HG03066 (cell line): Measurements from ENCODE around the gene GRWD1.
"Not testable (repeated sequence)": the region's sequence is repeated elsewhere in the genome, so short reads cannot be mapped to it uniquely, and the experiment has no call there.

Source experiments
- ATAC-seq: cut with Tn5 transposase; IDR thresholded peaks from one replicate; pipeline ENCODE4 v1.9.1; 2021; ENCODE audit warnings: low read depth; ENCODE audit not compliant: unreplicated experiment

GRWD1 gene

GRCh38 chr19:48477067-48477685 is 31.4 kb downstream of the GRWD1 start:
- no peak for ATAC-seq

DNA sequence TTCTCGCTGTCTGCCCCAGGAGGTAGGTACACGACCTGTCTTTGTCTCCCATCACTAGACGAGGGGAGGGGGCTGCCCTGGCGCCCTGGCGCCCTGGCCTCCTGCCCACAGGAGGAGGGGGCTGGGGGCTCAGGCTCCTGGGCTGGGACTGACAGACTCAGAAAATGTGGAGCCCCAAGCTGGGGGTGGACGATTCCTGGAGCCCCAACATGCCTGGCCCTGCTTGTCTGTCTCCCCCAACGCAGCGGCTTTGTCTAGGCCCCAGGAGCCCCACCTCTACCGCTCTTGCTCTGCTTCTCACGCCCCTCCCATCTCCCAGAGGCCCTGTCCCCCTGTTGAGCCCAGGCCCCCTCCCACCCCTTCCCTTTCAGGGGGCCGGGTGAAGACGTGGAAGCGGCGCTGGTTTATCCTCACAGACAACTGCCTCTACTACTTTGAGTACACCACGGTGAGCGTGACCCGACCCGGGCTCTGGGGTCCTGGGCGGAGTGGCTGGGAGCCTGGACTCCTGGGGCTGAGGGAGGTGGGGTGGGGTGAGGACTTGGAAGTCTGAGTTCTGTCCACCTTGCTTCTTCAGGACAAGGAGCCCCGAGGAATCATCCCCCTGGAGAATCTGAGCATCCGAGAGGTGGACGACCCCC is 32.0 kb downstream of the GRWD1 start:
- ATAC-seq: no peak

- ATAC-seq: no peak
Measured at GRCh38 chr19:48478339-48479256, 32.8 kb downstream of the GRWD1 start.

DNA sequence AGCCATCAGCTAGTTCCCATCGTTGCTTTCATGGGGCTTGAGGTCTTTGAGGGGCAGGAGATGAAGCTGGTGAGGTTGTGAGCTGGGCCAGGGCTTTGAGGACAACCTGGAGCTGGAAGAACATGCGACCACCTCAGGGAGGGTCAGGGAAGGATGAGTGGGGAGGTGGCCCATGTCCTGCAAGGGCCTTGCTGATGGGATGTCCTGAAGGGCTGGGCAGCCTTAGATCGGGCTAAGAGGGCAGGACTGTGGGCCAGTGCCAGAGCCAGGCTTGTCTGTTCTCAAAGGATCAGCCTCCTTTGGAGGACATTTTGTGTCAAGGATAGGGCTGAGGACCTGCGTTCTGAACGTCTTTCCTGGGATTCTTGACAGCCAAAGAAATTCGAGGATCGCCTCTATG is 33.9 kb downstream of the GRWD1 start:
- ATAC-seq: no peak

DNA sequence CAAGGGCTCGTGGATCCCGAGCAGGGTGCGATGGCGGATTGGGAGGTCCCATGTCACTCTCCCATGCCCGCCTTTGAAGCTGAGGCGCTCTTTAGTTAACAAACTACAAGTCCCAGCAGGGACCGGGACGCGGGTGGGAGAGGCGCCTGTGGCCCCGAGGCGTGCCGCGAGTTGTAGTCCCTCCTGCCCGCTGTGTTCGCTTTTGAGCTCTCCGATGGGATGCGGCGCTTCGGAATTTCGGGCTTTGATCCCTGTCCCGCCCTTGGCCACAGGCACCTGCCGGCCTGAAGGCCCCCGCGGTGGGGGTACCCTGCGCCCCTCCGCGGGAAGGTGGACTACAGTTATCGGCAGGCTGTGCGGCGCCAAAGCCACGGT is 34.4 kb downstream of the GRWD1 start:
- no peak for ATAC-seq

- ATAC-seq: no peak
Measured at GRCh38 chr19:48480558-48481500, 35.0 kb downstream of the GRWD1 start.

DNA sequence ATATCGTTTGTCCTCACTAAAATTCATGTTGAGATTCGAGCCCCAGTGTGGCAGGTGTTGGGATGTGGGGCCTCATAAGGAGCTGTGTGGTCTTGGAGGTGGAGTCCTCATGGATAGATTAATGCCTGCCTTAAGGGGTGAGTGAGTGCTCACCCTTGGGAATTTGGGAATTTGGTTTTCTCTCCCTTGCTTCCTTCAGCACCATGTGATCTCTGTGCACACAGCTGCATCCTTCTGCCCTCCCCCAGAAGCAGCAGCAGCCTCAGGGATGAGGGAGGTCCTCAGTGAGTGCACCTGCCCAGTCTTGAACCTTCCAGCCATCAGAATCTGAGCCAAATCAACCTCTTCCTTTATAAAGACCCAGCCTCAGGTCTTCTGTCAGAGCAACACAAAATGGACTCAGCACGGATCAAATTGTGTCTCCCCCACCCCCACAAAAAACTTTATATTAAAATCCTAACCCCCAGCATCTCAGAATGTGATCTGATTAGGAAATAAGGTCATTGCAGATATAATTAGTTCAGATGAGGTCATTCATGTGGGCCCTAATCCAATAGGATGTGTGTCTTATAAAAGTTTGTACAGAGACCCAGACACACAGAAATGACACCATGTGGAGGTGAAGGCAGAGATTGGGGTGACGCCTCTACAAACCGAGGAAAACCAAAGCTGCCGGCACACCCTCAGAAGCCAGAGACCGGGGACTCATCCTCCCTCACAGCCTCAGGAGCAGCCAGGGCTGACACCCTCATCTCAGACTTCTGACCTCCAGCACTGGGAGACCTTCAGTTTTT is 36.3 kb downstream of the GRWD1 start:
- no peak for ATAC-seq

DNA sequence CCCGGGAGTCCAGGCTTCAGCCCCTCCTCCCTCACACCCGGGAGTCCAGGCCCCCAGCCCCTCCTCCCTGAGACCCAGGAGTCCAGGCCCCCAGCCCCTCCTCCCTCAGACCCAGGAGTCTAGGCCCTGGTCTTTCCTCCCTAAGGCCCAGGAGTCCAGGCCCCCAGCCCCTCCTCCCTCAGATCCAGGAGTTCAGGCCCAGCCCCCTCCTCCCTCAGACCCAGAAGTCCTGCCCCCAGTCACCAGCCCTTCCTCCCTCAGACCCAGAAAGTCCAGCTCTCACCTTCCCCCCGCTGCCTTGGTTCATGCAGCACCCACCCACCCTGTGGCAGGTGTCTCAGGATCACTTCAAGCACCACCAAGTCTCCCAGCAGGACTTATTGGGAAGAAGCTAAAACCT is 37.5 kb downstream of the GRWD1 start:
- no peak for ATAC-seq

- no peak for ATAC-seq
Measured at GRCh38 chr19:48484247-48484893, 38.6 kb downstream of the GRWD1 start.

DNA sequence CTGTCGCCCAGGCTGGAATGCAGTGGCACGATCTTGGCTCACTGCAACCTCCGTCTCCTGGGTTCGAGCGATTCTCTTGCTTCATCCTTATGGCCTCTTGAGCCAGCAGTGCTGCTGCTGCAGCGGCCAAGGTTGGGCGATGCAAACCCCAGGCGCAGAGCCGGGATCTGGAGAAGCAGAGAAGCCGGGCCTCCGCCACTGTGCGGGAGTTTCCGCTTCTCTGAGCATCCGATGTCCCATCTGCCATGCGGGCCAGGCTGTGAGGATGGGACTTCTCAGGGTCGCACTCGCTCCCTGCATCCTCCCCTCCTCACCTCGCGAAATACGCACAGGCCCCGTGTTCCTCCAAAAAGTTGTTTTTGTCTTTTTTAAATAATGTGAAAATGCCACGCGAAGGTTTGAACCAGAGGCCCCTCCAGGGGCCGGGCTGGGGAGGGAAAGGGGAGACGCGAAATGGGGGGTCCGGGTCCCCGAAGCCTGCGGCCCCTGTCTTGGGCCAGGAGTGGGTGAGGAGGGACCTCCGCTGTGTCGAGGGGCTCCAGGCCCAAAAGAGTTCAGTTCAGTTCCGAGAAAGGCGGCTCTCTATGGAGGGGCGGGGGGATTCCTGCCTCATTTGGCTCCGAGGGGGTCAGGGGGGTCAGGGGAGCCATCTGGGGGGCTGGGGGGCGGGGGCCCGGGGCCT is 39.3 kb downstream of the GRWD1 start:
- ATAC-seq: no peak

- not testable (repeated sequence) for ATAC-seq
Measured at GRCh38 chr19:48486706-48487105, 40.9 kb downstream of the GRWD1 start.

DNA sequence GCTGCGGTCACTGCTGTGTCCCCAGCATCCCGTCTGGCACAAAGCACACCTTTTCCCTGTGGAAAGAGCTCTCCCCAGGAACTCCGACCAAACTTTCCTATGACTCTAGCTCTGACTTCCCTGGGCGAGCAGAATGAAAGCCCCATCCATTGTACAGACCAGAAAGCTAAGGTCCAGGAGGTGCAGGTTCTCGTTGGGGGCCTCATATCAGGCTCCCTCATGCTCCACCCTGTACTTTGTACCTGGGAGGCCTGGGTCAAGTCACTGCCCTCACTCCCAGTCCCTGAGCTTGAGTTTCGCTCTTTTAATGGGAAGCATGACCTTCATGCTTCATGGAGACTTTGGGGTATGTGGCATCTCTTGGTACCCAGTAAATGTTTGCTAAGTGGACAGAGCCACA is 41.8 kb downstream of the GRWD1 start:
- no peak for ATAC-seq

DNA sequence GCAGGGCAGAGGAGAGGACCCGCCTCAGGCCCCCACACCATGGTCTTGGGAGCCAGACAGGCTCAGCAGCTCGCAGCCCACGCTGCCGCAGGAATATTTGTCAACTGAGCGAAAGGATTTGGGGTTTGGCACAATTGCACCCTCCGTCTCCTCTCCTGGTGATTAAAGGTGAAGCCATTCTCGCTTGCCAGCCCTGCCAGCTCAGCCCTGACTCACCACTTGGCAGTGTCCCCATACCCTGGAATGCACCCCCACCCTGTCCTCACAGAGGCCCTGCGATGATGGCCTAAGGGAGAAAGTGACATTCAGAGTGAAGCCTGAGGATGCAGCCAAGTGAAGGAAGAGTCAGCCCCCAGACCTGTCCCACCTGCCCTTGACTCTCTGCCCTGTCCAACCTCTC is 42.2 kb downstream of the GRWD1 start:
- no peak for ATAC-seq

DNA sequence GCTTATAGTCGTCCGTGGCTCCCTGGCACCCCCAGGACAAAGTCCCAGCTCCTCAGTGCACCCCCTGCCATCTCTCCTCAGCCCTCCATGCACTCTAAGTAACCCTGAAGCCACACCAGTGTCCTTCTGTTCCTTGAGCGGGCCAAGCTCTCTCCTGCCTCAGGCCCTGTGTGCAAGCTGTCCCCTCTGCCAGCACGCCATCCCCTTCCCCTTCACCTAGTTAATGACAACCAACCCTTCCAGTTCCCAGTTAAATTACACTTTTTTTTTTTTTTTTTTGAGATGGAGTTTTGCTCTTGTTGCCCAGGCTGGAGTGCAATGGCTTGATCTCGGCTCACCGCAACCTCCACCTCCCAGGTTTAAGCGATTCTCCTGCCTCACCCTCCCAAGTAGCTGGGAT is 42.7 kb downstream of the GRWD1 start:
- ATAC-seq: not testable (repeated sequence)

DNA sequence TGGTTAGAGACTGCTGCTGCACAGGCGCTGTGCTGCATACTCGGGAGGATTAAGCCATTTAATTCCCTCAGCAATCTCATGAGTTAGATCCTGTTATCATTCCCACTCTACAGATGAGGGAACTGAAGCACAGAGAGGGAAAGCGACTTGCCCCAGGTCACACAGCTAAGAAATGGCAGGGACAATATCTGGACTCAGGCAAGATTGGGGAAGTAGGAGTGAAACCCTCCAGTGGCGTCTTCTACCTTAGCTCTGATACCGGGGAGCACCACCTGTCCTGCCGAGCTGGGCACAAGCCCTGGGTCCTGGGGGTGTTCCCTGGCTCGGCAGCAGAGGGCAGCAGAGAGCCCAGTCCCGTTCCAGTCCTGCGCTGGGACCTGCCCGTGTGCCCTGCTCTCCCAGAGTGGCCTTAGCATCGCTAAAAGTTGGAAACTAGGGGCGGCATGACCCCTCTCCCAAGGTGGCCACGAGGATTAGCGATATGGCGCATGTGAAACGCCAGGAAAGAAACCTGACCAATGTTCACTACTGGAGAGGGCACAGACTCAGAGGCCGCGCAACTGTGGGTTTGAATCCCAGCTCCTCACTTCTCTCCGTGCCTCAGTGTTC is 43.9 kb downstream of the GRWD1 start:
- ATAC-seq: no peak

DNA sequence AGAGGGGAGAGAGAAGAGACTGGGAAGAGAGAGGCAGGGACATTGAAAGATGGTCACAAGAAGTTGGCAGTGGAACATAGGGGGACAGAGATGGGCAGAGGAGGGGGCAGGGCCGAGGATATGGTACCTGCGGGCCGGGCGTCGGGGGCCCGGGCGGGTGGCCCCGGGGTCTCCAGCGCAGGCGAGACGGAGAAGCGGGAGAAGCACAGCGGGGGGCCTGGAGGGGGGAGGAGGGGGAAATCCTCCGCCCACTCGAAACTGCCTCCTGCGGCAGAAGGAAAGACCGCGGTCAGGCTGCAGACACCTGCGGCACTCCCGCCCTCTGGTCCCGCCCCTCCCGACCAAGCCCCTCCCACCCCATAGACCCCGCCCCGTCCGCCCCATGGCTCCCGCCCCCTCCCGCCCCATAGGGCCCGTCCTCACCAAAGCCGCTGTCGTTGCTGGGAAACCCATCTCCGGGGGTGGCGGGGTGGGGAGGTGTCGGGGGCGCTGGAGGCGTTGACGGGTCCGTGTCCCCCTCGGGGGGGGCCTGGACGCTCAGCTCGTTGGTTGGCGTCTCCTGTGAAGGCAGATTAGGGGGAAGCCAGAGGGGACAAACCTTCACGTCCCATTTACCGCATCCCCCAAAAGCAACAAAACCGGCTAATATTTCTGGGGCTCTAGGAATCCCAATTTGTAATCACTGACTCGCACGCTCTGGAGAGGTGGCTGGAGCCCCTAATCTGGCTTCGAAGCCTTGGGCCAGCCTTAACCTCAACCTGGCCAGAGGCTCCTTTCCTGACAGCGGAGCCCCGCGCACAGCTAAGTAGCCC is 45.4 kb downstream of the GRWD1 start:
- no peak for ATAC-seq

DNA sequence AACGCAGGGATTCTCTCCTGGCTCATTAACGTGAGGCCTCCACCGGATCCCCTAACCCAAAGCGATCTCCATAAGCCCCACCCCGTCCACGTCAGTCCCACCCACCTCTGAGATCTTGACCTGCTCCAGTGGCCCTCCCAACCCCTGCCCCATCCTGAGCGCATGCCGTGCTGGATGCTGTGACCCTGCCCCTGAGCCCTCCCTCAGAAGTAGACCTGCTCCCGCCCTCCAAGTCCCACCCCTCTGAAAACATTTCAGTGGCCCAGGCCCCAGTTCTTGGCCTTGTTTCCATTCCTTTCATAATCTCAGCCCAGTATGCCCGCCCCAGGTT is 46.0 kb downstream of the GRWD1 start:
- no peak for ATAC-seq
